NCI-H82 treated with DMSO at 0.1 percent for 48 hours (cell line): ENCODE measurements around the gene YEATS2.

Experiments
- DNase-seq: peaks from one replicate; lab custom pipeline; 2025; ENCODE audit not compliant: unreplicated experiment; lab: John Stamatoyannopoulos, UW

The YEATS2 gene

GRCh38 chr3:183810643-183811594, 113.3 kb downstream of the YEATS2 start:
- DNase-seq = no peak

DNA sequence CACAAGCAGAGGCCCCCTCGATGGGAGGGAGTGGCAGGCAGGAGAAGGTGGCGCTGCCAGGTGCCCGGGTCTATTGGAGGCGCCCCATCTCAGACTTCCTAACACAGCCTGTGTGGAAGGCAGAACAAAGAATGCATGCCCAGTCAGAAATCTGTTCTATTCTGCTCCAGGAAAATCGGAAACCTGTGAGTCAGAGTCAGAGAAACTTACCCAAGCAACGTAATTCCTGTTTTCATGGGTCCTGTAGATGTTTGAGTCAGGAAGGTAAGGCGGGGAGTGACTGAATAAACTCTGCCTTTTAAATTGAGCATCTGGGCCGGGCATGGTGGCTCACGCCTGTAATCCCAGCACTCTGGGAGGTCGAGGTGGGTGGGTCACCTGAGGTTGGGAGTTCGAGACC, 114.0 kb downstream of the YEATS2 start:
- DNase-seq = no peak

DNA sequence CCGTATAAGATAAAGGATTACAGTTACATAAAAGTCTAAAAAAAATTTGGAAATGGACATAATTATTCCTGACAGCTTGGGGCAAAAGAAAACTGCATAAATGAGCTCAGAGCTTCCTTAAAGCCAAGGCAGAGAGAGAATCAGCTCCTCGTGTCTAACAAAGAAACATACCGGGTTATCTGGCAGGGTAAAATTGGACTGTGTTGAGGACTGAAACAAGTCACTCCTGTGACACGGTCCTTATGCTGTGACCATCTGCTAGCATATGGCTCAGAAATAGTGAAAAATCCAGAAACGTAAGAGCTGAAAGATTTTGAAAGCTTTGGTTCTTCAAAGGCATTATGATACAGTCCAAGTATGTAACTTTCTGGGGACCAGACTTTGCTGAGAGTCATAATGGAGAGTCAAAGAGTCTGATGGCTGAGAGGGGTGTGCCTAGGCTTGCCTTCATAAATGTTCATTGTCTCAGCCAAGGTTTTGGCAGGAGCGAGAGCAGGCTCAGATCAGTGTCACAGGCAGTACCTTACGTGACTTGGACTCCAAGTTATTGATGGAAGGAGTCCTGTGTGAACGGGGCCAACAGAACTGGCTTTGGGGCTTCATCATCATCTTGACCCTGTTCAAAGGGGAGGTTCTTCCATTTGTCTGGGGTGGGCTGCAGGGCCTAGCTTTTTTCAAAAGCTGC, 115.3 kb downstream of the YEATS2 start:
- no peak for DNase-seq

GRCh38 chr3:183814240-183814639, 116.6 kb downstream of the YEATS2 start:
- no peak for DNase-seq

GRCh38 chr3:183815563-183815940, 118.0 kb downstream of the YEATS2 start:
- no peak for DNase-seq

DNA sequence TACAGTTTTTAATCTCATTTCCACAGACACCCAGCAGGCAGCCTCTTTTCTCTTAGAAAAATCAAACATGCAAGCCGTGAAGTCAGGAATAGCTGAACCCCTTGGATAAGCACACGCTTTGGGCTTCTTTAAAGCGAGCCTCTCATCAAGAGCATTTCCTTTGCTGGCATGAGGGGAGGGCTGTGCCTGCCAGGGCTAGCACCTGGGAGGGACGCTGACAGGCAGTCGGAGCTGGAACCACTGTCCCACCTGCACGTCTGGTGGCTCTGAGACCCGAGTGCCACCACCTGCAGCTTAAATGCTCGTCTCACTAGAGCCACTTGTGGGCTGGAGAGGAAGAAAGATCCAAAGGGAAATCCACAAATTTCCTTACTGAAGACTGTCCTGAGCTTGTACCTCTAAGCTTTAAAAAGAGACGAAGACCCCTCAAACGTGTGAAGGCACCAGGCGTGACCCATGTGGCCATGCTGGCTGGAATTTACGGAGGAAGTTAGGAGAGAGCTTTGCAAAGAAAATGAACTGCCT, 118.4 kb downstream of the YEATS2 start:
- DNase-seq = no peak

DNA sequence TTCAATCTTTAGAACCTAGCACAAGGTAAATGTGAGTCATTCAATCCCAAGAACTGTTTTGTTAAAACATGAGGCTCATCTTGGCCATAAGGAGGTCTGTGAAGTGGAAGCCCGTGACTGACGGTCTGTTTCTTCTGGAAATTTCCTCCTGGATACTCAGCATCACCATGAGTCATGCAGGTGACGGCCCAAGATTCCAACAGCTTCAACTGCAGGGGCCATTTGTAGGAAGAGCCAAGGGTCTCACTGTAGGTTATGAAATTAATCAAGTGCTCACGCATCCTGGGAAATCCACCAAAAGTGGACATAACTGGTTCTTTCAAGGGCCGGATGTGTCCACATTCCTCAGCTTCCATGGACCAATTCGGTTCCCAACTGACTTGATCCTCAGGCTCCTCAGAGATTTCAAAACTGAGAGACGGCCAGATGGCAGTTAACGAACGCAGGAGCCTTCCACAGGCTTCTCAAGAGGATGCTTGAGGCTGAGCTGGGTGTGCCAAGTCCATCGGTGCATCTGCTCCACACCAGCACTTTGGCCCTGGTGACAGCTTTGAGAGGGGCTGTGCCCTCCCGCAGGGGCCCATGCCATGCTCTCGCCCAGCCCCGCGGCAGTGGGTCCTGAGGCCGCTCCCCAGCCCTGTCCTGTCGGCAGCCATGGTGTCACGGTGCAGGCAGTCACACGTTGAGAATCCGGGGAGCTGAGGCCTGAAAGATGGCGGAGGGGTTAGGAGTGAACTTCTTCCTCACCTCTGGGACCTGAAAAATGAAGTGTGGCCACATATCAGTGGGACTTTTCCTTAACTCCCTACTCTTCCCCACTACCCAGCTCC, 119.3 kb downstream of the YEATS2 start:
- DNase-seq = no peak

- no peak for DNase-seq
Observed at GRCh38 chr3:183817639-183818038, 120.0 kb downstream of the YEATS2 start.

DNA sequence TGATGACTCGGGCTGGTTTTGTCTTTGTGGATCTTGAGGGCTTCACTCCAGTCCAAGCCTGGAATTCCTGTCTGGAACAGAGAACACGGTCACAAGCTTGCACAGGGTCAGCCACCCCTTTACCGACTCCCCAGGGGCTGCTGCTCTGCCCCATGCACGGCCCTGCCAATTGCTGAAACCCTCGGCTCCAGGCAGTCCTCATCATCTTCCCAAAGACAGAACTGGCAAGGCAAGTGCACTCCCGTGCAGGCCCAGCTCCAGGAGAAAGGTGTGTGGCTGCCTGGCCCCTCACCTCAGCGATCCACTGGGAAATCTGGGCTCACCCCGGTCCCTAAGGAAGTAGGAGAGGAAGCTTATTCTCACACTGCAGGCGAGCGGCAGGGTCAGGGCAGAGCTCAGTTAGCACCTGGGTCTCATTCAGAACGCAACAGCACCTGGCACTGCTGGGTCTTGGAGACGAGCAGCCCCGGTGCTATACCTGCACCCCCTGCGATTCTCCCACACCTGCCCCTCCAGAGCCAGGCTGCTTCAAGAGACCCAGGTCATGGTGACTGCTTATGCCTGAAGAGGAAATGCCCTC, 120.5 kb downstream of the YEATS2 start:
- DNase-seq = no peak

DNA sequence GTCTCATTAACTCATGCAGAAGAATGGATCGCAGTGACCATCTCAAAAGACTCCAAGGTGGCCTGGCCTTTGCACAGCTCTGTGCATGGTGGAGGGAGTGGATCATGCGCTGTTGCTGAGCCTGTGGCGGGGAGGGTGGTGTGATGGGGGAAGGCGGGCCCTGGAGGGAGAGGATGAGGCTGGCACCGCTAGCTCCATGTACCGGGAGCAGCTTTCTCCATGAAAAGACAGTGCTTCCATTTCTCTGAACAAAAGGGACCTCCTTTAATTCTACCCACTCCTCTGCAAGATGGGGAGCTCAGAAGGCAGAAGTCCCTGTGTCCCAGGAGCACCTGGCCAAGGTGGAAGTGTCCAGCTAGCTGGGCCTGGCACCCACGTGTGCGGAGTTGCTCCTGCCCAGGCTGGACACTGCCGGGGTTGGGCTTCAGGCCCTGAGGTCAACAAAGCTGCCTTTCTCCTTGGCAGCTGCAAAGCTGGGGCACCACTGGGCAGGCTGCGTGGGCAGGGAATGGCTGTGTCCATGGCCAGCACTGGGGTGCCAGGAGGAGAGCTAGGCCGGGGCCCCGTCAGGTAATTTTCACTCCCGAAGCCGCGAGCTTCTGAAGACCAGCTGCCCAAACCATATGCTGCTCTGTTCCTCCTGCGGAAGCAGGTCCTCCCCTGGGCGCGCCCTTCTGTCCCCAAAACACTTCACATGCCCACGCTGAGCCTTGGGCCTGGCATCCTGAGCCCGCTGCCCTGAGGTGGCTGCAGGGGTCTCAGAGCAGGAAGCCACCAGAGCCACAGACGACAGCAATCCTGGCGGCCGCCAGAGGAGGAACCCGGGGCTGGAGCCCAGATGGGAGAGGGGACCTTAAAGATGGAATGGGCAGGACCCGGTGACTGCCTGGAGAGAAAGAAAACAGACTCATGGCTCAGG, 121.4 kb downstream of the YEATS2 start:
- no peak for DNase-seq

- DNase-seq = no peak
Observed at GRCh38 chr3:183819831-183820230, 122.2 kb downstream of the YEATS2 start.

DNA sequence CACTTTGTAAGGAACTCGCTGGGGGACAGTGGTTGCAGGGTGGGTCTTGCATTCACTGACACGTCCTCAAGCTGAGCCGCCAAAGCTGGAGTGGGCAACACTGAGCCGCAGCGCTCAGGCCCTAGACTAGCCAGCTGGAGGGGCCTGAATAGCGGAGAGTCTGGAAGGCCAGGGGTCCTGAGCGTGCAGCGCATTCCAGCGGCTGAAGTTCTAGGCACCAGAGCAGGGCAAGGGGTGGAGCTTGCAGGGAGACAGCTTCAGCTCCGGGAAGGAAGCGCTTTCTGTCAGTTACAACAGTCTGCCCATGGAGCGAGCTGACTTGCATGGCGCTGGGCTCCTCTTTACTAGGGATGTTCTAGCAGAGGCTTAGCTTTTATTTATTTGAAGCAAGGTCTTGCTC, 125.0 kb downstream of the YEATS2 start:
- DNase-seq = no peak

GRCh38 chr3:183823963-183824362, 126.4 kb downstream of the YEATS2 start:
- DNase-seq = no peak

DNA sequence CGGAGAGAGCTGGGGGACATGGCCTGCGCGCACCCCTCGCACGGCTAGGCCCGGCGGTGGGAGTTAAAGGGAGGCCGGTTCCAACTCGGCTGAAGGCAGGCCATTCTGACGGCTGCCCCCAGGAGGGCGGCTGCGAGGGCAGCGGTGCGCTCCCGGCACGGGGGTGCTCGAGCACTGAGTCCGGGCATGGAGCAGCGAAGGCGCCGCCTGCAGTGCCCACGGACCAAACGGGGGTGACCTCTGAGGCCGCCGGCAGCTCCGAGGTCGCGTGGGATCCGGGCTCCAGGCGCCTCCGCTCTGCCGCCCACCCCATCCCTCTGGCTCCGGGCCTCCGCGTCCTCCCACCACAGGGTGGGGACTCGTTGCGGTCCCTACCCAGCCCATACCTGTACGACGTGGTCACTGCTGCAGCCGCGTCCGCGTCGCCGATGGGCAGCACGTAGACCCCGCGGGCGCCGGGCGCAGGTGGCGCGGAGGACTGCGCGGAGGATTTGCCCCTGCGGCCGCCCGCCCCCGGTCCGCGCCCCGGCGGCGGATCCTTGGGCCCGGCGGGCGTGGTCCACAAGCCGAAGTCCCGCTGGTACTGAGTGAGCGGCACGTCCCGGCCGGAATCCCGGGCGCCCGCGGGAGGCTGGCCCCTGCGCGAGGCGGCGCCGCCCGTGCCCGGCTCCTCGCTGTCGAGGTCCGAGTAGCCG, 127.3 kb downstream of the YEATS2 start:
- DNase-seq = no peak

- peak; percentile 71 for DNase-seq
Observed at GRCh38 chr3:183825456-183826161, 128.0 kb downstream of the YEATS2 start, which contains the start of gene MAP6D1. Gene MAP6D1, minus strand, starts transcription at chr3:183825577. Its CDS starts 30 bp downstream, at chr3:183825547.

GRCh38 chr3:183826448-183827250, 129.1 kb downstream of the YEATS2 start:
- no peak for DNase-seq

- no peak for DNase-seq
Observed at GRCh38 chr3:183827809-183828537, 130.4 kb downstream of the YEATS2 start.
